ENCODE data around the gene TMCC2.

The TMCC2 gene

GRCh38 chr1:205240118-205240517, 12.4 kb downstream of the TMCC2 start:
- no peak for DNase-seq (ENCODE audit: low spot score)

GRCh38 chr1:205240569-205240968, 12.8 kb downstream of the TMCC2 start:
- DNase-seq (ENCODE audit: low spot score): no peak

- no peak for DNase-seq (ENCODE audit: low spot score)
These were observed 13.8 kb downstream of the TMCC2 start for GRCh38 chr1:205241366-205242030.

- no peak for DNase-seq (ENCODE audit: low spot score)
These were observed 15.8 kb downstream of the TMCC2 start for GRCh38 chr1:205243350-205244191.

GRCh38 chr1:205244384-205244783, 16.6 kb downstream of the TMCC2 start:
- no peak for DNase-seq (ENCODE audit: low spot score)

- DNase-seq (ENCODE audit: low spot score): no peak
These were observed 17.4 kb downstream of the TMCC2 start for GRCh38 chr1:205245096-205245495.

GRCh38 chr1:205246351-205247119, 18.8 kb downstream of the TMCC2 start:
- DNase-seq (ENCODE audit: low spot score): no peak

- DNase-seq (ENCODE audit: low spot score): no peak
These were observed 19.6 kb downstream of the TMCC2 start for GRCh38 chr1:205247130-205247921.

- no peak for DNase-seq (ENCODE audit: low spot score)
These were observed 21.3 kb downstream of the TMCC2 start for GRCh38 chr1:205248793-205249601.

GRCh38 chr1:205249651-205250050, 21.9 kb downstream of the TMCC2 start:
- no peak for DNase-seq (ENCODE audit: low spot score)

GRCh38 chr1:205250699-205251098, 23.0 kb downstream of the TMCC2 start:
- DNase-seq (ENCODE audit: low spot score): no peak

GRCh38 chr1:205251576-205251975, 23.8 kb downstream of the TMCC2 start:
- no peak for DNase-seq (ENCODE audit: low spot score)

GRCh38 chr1:205255941-205256780, 28.4 kb downstream of the TMCC2 start:
- peak; percentile 88 for DNase-seq (ENCODE audit: low spot score)

GRCh38 chr1:205256951-205257625, 29.3 kb downstream of the TMCC2 start:
- DNase-seq (ENCODE audit: low spot score): no peak

- no peak for DNase-seq (ENCODE audit: low spot score)
These were observed 30.0 kb downstream of the TMCC2 start for GRCh38 chr1:205257735-205258134.

- peak; percentile 43 for DNase-seq (ENCODE audit: low spot score)
These were observed 30.5 kb downstream of the TMCC2 start for GRCh38 chr1:205258261-205258691.

GRCh38 chr1:205258719-205259118, 31.0 kb downstream of the TMCC2 start:
- DNase-seq (ENCODE audit: low spot score): no peak

GRCh38 chr1:205259324-205259832, 31.6 kb downstream of the TMCC2 start:
- peak; percentile 55 for DNase-seq (ENCODE audit: low spot score)

GRCh38 chr1:205259998-205260397, 32.3 kb downstream of the TMCC2 start:
- no peak for DNase-seq (ENCODE audit: low spot score)
